ENCODE results near the gene PPP1R1C.

Gene PPP1R1C

DNA sequence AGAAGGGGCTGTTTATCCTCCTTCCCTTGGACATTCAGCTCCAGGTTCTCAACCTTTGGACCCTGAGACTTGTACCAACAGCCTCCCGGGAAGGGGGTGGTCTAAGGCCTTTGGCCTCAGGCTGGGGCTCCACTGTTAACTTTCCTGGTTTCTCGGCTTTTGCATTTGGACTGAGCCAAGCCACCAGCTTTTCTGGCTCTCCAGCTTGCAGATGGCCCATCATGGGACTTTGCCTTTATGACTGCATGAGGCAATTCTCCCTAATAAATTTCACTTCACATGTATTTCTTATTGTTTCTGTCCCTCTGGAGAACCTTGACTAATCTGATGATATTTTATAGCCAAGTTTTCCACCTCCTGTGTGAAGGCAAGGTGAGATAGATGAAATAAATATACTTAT, 180.8 kb downstream of the PPP1R1C start:
- in situ Hi-C loops (cut with MboI; ENCODE audit: low sequenced_read_pairs) = no loop called here

DNA sequence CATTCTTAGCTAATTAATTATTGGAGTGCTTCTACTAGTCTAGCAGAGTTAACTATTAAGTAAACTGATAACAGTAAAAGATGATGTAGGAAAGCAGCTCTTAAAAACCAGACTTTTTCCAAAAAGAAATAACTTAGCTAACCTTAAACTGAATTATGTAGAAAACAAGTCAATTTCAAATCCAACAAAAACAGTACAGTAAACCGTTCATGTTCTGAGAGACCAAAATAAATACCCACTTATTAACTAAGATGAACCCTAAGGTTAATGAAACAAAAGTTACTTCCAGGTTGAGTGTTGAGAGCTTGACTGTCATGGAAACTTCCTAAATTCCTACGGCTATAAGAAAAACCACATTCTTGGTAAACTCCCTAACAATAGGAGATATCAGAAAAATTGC, 181.2 kb downstream of the PPP1R1C start:
- in situ Hi-C loops (cut with MboI; ENCODE audit: low sequenced_read_pairs) = no loop called here
